GM18505 (cell line): ENCODE measurements around the gene TMEM208.

ENCODE experiments used
- ATAC-seq: cut with Tn5 transposase; IDR thresholded peaks from one replicate; pipeline ENCODE4 v1.9.1; 2021; ENCODE audit not compliant: unreplicated experiment
- POLR2A ChIP-seq: IDR thresholded peaks from 4 replicates; pipeline ENCODE4 v1.6.1; 2011; ENCODE audit warnings: borderline replicate concordance; ENCODE audit not compliant: insufficient read depth, insufficient read length; ENCODE audit errors: extremely low read depth

Gene TMEM208

GRCh38 chr16:67271446-67271845, 44.5 kb downstream of the TMEM208 start:
- no peak for ATAC-seq
- TF ChIP-seq POLR2A: no peak

- ATAC-seq: no peak
Measured at GRCh38 chr16:67275321-67275720, 48.4 kb downstream of the TMEM208 start.

GRCh38 chr16:67277294-67277998, 50.5 kb downstream of the TMEM208 start:
- TF ChIP-seq POLR2A: no peak
- ATAC-seq: no peak

More at GRCh38 chr16:67275321-67275720, 48.4 kb downstream of the TMEM208 start:
- TF ChIP-seq POLR2A: no peak

GRCh38 chr16:67277999-67278772, 51.3 kb downstream of the TMEM208 start:
- TF ChIP-seq POLR2A: no peak
- ATAC-seq: no peak
